ENCODE results near the gene MYO1G. TPM values are rescaled to one million over a fixed set of nuclear protein-coding genes. Genes with fewer than 3 reads are reported as not detected.

Gene MYO1G
- total RNA-seq, 1 experiment from 2014 or later: 0.07 TPM

DNA sequence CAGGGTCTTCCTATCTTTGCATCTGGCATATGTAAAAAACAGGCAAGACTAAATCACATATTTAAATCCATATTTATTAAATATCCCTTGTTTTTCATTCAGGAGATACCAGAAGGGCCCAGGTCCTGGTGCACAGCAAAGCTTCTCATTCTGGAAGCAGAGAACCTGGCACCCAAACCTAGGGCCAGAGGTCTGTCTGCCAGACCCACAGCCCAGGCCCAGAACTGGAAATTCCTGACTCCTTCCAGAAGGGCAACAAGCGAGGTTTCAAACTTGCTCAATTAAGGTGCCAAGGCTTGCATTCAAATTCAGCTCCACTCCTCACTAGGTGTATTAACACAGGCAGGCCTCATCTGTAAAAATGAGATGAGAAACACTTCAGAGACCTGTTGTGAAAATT lies 4.2 kb upstream of the MYO1G start:
- no peak for DNase-seq (ENCODE audit: extremely low read depth, low read depth)

DNA sequence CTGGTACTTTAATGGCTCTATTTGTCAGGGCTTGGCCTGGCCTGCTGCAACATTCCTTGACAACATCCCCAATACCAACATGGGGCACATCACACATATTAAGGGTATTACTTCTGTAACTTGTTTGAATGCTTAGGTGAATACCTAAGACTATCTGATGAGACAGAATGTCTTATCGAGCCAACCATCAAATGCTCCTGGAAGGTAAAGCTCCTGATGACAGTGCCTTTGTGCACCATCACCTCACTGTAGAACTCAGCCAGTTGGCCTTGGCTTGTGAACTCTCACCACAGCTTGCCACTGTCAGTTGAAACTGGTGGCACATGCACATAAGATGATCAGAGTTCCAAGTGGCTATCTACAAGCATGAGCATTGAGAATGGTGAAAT lies 3.7 kb upstream of the MYO1G start:
- no peak for DNase-seq (ENCODE audit: extremely low read depth, low read depth)

DNA sequence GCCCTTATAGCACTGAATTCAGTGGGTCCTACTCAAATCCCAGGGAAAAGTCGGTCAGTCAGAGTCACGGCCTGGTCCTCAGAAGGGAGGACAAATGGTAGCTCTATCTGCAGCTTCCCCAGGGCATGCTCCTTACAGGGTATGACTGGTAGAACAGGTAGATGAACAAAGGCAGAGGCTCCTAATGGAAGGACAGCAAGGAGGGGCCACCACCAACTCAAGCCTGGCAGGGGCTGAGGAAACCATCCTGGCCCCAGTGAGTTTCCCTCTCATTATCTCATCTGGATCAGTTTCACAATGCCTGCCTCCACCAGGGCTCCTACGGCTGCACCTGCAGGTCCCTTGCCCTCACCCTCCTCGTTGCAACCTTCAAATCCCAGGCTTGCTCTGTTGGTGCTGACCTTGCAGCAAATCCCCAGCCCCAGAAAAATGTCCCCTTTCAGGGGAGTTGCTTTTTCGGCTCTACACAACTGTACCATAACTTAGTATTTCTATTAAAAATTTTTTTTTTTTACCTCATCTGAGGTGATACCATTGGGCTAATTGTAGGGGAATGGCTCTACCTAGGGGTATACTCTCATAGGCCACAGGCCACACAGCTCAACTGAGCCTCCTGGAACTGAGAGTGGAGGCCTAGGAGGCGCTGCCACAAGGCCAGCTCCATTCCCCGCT lies 2.4 kb upstream of the MYO1G start:
- DNase-seq (ENCODE audit: extremely low read depth, low read depth): no peak

GRCh38 chr7:44980393-44981034 lies 1.7 kb upstream of the MYO1G start:
- DNase-seq (ENCODE audit: extremely low read depth, low read depth): no peak

- no peak for DNase-seq (ENCODE audit: extremely low read depth, low read depth)
Observed at GRCh38 chr7:44979481-44980392, 922 bp upstream of the MYO1G start.

GRCh38 chr7:44977959-44978335 lies 868 bp downstream of the MYO1G start:
- no peak for DNase-seq (ENCODE audit: extremely low read depth, low read depth)

DNA sequence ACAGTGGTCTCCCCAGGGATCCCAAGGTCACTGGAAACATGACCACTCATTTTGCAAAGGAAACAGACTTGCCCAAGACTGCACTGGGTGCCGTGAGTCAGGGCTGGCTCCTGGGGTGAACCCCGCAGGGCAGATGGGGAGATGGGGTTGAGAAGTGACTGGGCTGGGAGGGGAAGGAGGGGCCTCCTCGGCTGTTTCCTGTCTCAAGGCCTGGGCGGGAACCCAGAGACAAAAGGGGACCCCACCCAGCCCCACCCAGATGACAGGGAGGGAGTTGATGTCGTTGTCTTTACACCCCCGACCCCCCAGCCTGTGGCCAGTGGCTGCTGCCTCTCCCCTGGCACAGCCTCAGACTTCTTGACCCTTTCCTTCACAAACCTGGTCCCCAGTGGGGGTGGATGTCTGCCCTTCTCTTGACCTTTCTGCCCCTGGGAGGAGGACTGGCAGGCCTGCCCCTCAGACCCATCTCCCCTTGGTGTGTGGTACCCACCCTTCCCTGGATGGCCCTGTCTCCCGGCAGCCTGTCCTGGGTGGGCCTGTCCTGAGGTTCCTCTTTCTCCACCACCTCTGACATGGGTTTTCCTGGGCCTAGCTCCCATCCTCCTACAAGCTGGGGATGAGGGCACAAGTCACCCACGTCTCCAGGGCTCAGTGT lies 1.4 kb downstream of the MYO1G start:
- DNase-seq (ENCODE audit: extremely low read depth, low read depth): no peak

GRCh38 chr7:44976746-44977196 lies 2.0 kb downstream of the MYO1G start:
- no peak for DNase-seq (ENCODE audit: extremely low read depth, low read depth)

GRCh38 chr7:44976040-44976745 lies 2.6 kb downstream of the MYO1G start:
- DNase-seq (ENCODE audit: extremely low read depth, low read depth): no peak

DNA sequence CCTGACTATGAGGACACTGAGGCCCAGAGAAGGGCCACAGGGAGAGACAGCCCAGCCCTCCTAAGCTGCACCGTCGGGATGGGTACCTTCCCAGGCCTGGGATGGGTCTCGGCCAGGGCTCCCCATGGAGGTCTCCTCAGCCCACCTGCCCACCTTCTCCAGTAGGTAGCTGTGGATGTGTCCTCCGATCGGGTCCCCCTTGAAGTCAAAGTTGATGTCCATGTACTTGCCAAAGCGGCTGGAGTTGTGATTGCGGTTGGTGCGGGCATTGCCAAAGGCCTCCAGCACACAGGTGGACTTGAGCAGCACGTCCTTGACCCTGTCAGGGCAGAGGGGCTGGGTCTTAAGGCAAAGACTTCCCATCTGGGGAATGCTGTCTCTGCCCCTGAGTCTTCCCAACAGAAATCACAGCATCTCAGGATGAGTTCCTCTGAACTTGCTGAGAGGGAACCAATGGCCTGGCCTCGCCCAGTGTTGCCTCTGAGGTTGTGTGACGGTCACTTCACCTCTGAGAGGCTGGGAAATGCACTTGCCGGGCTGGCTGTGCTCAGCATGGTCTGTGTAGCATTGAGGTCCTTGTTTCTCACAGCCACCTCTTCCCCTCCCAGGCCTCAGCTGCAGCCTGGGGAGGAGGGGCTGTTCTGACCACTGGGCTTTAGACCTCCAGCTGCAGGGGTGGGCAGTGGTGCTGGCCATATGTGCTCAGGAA lies 3.3 kb downstream of the MYO1G start:
- DNase-seq (ENCODE audit: extremely low read depth, low read depth): no peak

- no peak for DNase-seq (ENCODE audit: extremely low read depth, low read depth)
Observed at GRCh38 chr7:44974549-44974948, 4.3 kb downstream of the MYO1G start.

- DNase-seq (ENCODE audit: extremely low read depth, low read depth): peak; percentile 42
Observed at GRCh38 chr7:44973610-44974401, 5.0 kb downstream of the MYO1G start.

DNA sequence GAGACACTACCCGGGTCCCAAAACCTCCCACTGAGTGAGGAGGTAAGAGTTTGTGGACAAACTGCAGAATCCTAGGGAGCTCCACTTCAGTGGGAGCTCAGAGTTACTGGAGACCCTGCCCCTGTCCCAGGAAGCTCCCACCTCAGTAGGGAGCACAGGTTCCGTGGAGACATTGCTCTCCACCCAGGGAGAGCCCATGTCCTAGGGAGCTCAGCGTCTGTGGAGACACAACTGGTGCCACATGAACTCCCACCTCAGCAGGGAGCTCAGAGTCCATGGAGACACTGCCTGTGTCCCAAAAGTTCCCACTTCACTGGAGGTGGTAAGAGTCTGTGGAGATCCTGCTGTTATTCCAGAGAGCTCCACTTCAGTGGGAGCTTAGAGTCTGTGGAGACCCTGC lies 6.3 kb downstream of the MYO1G start:
- no peak for DNase-seq (ENCODE audit: extremely low read depth, low read depth)

GRCh38 chr7:44971902-44972441 lies 6.8 kb downstream of the MYO1G start:
- DNase-seq (ENCODE audit: extremely low read depth, low read depth): no peak

DNA sequence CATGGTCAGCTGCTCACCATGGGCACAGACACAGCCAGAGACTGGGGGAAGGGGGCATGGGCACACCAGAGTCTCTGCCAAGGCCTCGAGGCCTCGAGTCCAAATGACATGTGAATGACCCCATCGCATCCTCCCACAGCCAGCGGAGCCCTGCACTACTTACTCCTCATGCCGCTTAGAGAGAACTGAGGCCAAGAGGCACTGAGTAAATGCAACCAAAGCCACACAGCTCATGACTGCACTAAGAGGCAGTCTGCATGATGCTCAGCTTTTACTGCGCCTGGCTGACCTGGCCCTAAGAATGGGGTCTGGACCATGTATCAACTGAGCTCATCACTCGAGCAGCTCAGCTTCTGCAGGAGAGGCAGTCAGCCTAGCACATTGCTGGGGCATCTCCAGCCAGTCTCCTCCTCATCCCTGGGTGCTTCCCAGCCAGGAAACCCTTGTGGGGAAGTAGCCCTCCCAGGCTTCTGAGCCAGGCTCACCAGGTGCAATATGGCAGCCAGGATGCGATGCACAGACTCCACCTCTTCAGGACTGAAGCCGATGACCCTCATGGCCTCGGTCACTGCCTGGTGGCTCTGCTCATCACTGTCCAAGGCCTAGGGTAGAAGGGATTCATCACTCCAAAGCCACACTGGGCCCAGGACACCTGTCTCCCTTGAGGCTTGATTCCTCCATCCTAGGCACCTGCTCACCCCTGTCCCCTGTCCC lies 7.5 kb downstream of the MYO1G start:
- no peak for DNase-seq (ENCODE audit: extremely low read depth, low read depth)

DNA sequence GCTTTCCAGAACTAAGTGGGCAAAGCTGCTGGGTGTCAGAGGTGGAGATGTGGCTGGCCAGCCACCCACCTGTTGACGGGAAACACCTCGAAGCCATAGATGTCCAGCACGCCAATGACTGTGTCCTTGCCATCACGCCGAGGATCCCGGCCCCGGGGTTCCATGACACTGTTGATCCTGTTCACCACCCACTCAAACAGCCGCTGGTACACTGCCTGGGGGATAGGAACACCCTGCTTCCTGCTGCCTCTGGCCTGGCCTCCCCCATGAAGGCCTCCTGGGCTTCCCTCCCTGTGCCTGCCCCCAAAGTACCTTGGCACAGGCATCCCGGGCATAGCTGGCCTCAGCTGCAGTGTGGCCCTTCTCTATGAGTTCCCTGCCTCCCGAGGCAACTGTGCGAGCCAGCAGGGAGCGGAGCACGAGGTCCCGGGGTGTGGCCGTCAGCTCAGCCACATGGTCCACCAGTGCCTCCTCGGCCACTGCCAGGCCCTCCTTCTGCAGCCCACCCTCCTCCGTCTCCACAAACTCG lies 8.2 kb downstream of the MYO1G start:
- DNase-seq (ENCODE audit: extremely low read depth, low read depth): no peak

DNA sequence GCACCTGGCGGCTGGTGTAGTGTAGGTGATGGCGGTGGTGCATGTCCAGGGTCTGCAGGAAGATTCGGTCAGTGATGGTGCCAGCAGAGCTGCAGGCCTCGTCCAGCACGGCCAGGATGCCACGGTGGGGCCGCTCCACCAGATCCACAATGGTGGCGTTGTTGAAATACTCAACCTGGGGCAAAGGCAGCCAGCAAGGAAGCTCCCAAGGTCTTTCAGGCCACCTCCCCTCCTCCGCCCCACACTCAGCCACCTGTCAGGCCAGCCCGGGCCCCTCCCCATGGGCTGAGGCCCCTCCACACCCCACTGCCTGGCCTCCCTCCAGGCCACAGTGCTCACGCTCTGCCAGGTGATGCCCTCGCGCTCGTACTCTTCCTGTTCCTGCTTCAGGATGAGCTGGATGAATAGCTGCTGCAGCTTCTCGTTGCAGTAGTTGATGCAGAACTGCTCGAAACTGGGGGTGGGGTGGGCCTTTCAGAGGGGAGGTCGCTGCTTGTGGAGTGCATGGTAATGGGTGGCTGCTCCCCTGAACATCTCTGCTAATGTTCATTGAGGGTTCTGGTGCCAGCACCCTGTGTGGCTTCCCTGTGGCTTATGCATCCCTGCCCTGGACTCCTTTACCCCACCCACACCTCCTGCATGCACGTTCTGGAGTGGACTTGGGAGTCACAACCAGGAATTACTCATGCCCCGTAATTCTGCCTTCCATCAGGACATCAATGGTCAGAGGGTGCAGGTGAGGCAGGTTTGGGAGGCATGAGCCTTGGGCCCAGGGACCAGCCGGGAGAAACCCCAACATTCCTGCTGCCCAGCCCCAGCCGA lies 8.9 kb downstream of the MYO1G start:
- no peak for DNase-seq (ENCODE audit: extremely low read depth, low read depth)

All from NCI-H460 (cell line).